ENCODE data around the gene CXorf38.
A peak's percentile ranks its signal among the peaks of the same experiment; 100 is the strongest.

GRCh38 chrX:40663880-40664630 is 16.7 kb upstream of the CXorf38 start:
- TF ChIP-seq CTCF (conservative IDR thresholded peaks at IDR 0.05) (peak; percentile 41), ZFX (IDR thresholded peaks at IDR 0.05) (no peak)

Data from C4-2B (cell line).